GM21528 (cell line): Measurements from ENCODE around the gene SPAG16.
"Not testable (repeated sequence)": the region's sequence is repeated elsewhere in the genome, so short reads cannot be mapped to it uniquely, and the experiment has no call there.

Experiments
- ATAC-seq: cut with Tn5 transposase; IDR thresholded peaks from one replicate; pipeline ENCODE4 v1.9.1; 2021; ENCODE audit warnings: mild to moderate bottlenecking, moderate library complexity; ENCODE audit not compliant: unreplicated experiment, low FRiP score

SPAG16 gene

GRCh38 chr2:213688133-213688532, 403.9 kb downstream of the SPAG16 start:
- no peak for ATAC-seq

- not testable (repeated sequence) for ATAC-seq
Observed at GRCh38 chr2:213688825-213689224, 404.6 kb downstream of the SPAG16 start.

GRCh38 chr2:213689585-213689984, 405.3 kb downstream of the SPAG16 start:
- no peak for ATAC-seq

- ATAC-seq = no peak
Observed at GRCh38 chr2:213691351-213691750, 407.1 kb downstream of the SPAG16 start.

GRCh38 chr2:213696442-213696841, 412.2 kb downstream of the SPAG16 start:
- peak; percentile 69 for ATAC-seq

- ATAC-seq = not testable (repeated sequence)
Observed at GRCh38 chr2:213701365-213701764, 417.1 kb downstream of the SPAG16 start.

- ATAC-seq = no peak
Observed at GRCh38 chr2:213703406-213704098, 419.3 kb downstream of the SPAG16 start.

GRCh38 chr2:213710164-213710563, 425.9 kb downstream of the SPAG16 start:
- no peak for ATAC-seq

GRCh38 chr2:213718411-213718810, 434.1 kb downstream of the SPAG16 start:
- not testable (repeated sequence) for ATAC-seq

- no peak for ATAC-seq
Observed at GRCh38 chr2:213722565-213722964, 438.3 kb downstream of the SPAG16 start.

- ATAC-seq = no peak
Observed at GRCh38 chr2:213723041-213723560, 438.8 kb downstream of the SPAG16 start.

- ATAC-seq = no peak
Observed at GRCh38 chr2:213723707-213724106, 439.4 kb downstream of the SPAG16 start.

GRCh38 chr2:213726101-213726500, 441.8 kb downstream of the SPAG16 start:
- no peak for ATAC-seq

GRCh38 chr2:213733893-213734292, 449.6 kb downstream of the SPAG16 start:
- peak; percentile 88 for ATAC-seq

GRCh38 chr2:213740453-213740852, 456.2 kb downstream of the SPAG16 start:
- peak; percentile 86 for ATAC-seq

- peak; percentile 88 for ATAC-seq
Observed at GRCh38 chr2:213751446-213751845, 467.2 kb downstream of the SPAG16 start.

GRCh38 chr2:213752575-213752974, 468.3 kb downstream of the SPAG16 start:
- no peak for ATAC-seq

- no peak for ATAC-seq
Observed at GRCh38 chr2:213757525-213757924, 473.3 kb downstream of the SPAG16 start.

- no peak for ATAC-seq
Observed at GRCh38 chr2:213763354-213763753, 479.1 kb downstream of the SPAG16 start.

GRCh38 chr2:213763963-213764362, 479.7 kb downstream of the SPAG16 start:
- ATAC-seq = no peak

- ATAC-seq = no peak
Observed at GRCh38 chr2:213764849-213765248, 480.6 kb downstream of the SPAG16 start.

- peak; percentile 56 for ATAC-seq
Observed at GRCh38 chr2:213766062-213766461, 481.8 kb downstream of the SPAG16 start.
